ENCODE measurements around the gene CASP6. TPM values are rescaled to one million over a fixed set of nuclear protein-coding genes. Genes with fewer than 3 reads are reported as not detected.

CASP6 gene
- 11.4 TPM for total RNA-seq
- long read RNA-seq, transcript CASP6-201 (7 exons, 1,548 nt), result major isoform, 32 of 38 reads
- long read RNA-seq, partial matches to known transcripts, result 2 of 38 reads
- long read RNA-seq, other reads (novel, unspliced or antisense), result 4 of 38 reads

DNA sequence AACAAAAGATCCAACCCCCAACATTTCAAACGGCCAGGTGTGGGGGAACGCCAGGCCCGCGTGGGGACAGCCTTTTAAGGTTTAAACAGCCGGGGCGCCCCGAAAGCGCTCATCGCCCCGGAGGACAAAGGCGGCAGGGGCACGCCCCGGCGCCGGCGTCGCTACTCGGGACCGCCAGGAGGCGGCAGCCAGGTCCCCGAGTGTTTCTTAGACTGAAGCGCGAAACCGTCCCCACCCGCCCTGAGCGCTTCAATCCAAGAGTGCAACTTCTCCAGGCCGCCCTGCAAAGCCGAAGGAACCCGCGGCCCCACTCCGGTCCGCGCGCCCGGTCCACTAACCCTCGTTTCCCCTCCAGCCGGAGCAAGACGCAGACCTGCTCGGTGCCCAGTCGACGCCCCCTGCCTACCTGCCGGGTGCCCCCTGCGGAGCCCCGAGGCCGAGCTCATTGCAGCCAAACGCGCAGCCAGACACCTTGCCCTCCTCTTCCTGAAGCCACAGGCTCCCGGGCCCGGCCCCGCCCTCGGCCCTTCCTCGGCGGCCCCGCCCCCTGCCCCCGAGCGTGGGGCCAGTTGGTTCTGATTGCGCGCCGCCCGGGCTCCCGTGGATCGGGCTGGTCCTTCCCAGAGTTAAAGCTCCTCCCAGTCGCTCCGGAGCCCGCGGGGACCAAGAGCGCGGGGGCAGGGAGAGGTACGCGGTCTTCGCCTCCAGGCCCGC, at the start of gene CASP6:
TSS of gene CASP6 (minus strand) at position 496 of the 714 bp plus-strand sequence. CDS start at position 446, 50 bp downstream.
- peak; percentile 94 for DNase-seq (ENCODE audit: low spot score)

DNA sequence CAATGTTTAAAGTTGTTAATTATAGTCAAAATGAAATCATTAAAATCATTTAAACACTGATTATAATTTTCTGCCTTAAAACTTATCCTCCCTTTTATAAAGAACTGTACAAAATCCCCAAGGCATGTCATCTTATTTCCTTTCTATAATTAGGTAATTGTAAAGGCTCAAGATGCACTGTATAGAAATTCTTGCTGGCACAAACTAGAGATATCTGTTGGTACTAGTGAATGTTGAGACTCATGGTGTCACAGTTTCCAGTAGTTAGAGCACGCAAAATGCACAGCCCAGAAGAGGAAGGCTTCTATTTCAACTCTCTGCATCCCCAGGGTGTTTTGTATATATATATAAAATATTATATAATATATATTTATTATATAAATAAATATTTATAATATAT, 49.3 kb upstream of the CASP6 start:
- DNase-seq (ENCODE audit: low spot score), result no peak

DNA sequence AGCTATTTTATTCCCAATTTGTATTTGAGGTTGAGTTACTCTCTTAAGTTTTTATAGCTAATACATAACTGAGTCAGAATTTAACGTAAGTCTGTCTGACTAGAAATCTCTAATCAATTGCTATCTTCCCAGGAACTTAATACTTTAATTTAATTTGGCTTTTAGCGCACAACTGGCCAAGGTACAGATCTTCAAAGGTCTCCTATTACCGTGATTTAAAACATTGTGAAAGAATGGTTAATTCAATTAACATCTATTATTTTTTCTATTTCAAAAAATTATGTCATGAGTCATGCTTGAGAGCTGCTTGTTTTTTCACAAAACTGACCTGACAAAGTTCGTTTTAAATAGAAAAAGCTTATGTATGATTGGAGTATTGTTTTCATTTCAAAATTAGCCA, 48.6 kb upstream of the CASP6 start:
- DNase-seq (ENCODE audit: low spot score), result no peak

DNA sequence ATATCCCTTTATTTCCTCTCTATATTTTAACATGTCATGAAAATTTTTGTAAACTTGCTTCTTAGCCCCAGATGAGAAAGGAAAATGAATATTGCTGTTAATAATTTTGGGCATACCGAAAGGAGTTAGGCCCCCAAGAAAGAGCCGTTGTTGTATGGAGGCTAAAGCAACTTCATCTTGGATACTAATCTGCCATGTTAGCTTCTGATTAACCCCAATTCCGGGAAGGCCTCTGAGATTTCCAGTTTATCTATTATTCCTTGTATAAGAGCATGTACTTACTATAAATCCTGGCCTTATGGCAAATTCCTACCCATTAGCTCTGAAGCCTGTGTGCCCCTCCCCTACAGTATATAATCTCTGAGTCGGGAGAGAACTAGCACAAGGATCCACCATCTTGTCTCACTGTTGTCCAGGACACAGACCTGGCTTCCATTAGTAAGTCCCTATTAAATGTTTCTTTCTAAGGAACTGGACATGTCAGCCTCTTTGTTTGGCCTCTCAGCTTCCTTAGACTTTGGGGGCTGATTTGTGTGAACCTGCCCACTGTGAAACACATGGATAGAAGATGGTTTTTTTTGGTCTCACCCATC, 47.5 kb upstream of the CASP6 start:
- DNase-seq (ENCODE audit: low spot score), result no peak

DNA sequence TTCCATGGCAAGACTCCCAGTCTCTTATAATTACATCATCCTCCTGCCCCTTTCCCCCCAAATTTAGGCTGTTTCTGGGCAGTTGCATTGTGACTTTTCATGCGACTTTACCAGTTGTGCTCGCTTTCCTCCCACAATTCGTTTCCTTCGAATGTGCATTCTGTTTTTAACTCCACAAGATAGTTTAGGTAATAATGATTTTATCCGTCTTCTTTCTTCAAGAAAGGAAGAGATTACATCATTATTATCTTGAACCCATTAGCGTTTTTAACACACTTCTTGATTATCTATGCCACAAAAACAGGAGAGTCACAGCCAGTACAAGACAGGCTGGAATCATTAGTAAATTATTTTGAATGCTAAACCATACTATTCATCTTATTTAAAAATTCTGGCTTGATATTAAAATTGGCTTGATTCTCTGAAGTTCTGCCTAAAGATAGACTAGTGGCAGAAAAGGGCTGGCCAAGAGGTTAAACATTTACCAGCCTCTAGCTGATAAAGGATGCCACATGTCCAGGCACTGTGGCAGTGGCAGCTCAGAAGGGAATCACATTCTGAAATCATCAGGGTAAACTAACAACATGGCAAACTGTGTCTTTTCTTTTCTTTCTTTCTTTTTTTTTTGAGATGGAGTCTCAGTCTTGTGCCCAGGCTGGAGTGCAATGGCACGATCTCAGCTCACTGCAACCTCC, 46.3 kb upstream of the CASP6 start:
- DNase-seq (ENCODE audit: low spot score), result no peak

DNA sequence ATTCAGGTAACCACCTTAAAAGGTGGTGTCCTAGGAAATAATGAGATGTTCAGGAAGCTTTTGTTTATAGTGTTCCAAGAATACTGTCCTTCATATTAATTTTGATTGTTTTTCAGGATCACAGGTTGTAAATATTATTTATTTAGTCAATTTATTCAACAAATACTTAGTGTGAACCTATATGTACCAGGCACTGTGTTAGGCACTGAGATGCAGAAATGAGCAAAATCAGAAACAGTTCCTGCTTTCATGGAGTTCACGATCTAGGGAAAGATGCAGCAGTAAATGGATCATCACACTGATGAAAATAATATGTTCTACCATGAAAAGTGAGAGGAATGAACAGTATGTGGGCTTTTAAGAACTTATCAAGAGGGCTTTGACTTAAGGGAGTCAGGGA, 44.9 kb upstream of the CASP6 start:
- no peak for DNase-seq (ENCODE audit: low spot score)

DNA sequence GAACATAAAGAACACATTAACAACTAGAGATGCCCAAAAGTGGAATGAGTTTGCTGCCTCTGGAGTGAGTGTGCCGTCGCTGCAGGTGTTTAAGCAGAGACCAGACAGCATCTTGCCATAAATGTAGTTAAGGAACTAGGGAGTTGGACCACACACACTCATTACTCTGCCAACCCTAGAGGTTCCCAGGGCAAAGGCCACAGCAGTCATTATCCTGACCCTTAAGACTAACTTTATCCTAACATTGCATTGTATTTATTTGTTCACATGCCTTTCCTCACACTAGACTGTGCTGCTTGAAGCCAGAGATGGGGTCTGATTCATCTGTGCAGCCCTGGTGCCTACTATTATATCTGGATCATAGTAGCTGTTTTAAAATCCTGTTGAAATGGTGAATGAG, 43.5 kb upstream of the CASP6 start:
- no peak for DNase-seq (ENCODE audit: low spot score)

DNA sequence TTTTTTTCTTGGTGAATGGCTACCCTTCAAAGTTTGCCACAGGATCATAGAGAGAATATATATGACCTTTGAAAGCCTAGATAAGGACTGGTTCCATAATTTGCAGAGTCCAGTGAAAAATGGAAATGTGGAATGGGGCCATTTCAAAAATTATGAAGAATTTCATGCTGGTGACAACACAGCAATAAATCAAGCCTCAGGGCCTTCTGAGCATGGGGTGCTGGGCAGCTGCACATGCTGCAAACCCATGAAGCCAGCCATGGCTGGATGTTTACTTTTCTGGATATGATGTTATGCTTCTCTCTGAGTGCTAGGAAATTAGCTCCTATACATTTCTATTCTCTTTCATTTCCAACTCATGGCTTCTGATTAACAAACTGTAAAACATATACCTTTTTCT, 42.6 kb upstream of the CASP6 start:
- DNase-seq (ENCODE audit: low spot score), result no peak

DNA sequence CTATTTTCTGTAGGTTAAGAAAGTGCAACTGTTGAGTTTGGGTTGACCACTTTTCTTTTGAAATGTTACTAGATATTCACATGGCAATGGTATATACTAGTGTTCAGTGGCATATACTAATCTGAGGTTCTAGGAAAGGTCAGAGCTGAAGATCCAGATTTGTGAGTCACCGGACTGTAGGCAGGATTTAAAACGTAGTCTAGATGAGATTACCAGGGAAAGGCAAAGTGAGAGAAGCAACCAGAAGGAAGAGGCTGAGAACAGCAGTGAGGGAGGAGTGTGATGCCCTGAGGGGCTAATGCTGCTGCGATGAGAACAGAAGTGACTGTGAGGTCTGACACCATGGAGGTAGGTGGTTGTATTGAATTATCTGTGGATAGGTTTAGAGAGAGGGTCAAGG, 36.3 kb upstream of the CASP6 start:
- DNase-seq (ENCODE audit: low spot score), result no peak

DNA sequence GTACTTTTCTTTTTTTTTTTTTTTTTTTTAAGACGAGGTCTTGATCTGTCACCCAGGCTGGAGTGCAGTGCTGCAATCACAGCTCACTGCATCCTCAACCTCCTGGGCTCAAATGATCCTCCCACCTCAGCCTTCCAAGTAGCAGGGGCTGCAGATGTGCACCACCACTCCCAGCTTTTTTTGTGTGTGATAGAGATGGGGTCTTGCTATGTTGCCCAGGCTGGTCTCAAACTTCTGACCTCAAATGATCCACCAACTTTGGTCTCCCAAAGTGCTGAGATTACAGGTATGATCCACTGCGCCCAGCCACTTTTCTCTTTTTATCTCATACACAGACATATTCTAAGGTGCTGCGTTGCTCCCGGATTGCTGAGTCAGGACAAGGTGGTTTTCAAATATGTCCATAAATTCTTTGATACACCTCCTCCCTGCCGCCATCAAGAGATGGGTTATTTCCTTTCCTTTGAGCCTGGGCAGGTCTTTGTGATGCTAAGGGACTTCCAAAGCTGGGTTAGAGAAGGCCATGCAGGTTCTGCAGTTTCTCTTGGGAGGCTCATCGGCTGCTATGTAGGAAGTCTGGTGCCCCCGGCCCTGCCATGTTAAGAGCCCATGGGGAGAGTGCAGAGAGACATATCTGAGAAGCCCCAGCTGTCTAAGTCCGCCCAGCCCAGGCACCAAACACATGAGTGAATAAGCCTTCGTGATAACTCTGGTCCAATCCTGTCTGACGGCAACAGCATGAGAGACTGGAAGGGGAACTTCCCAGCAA, 35.0 kb upstream of the CASP6 start:
- DNase-seq (ENCODE audit: low spot score), result no peak

DNA sequence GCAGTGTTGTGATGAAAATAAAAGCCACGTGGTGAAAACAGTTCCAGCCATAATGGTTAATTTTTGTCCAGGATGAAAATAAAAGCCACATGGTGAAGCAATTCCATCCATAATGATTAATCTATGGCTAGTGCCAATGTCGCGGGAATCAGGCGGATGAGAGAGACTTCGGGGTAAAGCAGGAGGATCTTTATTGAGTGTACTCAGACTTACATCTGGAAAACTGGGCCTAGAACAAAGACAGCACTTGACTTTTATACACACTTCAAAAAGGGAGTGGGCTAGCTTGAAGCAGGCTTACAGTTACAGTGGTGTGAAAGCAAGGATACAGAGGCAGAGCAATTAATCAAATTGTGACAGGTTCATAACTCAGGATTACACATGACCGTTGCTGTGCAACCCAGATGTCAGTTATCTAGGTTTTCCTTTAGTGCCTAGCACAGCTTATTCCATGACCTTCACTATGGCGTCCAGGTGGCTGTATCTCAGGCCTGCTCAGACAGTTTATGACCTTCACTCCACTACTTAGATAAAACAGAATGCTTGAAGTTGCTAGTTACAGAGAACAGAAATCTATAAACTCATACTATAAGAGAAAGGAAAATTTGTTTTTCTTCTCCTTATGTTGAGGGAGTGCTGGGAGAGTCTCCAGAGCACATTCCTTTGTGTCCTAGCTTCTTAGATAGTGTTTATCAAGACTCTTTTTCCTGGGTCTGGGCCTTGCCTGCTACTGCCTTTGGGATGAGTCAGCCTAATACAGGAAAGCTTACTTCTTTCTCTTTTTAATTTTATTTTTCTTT, 32.5 kb upstream of the CASP6 start:
- DNase-seq (ENCODE audit: low spot score), result no peak

DNA sequence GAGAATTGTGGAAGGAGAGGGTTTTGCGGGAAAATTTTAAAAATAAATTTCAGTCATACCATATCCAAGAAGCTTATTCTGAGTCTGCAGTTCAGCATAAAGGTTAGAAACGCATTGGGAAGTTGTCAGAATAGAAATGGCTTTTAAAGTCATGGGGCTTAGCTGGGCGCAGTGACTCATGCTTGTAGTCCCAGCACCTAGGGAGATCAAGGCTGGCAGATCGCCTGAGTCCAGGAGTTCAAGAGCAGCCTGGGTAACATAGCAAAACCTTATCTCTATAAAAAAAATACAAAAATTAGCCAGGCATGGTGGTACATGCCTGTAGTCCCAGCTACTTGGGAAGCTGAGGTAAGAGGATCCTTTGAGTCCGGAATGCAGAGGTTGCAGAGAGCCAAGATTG, 30.5 kb upstream of the CASP6 start:
- DNase-seq (ENCODE audit: low spot score), result no peak

DNA sequence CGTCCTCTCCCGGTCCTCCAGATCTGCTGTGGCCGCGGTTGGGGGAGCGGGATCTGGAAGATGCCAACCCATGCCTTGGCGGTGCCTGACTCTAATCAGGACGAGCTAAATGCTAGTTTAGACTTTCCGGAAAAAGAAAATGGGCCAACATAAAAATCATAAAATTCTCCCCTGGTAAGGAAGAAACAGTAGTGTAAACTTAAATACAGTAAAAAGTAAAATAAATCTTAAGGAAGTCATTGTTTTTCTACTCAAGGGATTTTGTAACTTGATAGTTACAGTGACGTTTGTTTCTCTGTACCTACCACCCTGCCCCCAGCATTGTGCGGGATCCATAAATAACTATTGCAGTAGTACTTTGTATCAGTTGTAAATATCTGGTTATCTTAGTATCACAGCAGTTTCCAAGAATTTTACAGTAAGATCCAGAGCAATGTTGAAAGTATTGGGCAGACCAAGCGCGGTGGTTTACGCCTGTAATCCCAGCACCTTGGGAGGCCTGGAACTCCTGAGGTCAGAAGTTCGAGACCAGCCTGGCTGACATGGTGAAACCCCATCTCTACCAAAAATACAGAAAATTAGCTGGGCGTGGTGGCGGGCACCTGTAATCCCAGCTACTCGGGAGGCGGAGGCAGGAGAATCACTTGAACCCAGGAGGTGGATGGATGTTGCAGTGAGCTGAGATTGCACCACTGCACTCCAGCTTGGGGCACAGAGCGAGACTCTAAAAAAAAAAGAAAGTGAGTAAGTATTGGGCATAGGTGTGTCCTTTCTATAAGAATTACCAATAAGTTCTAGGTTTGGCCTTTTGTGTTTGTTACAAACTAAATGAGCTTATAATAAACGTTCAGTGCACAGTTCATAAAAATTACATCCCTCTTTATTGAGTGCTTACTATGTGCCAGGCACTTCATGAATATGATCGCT, 27.6 kb upstream of the CASP6 start:
- DNase-seq (ENCODE audit: low spot score), result no peak

DNA sequence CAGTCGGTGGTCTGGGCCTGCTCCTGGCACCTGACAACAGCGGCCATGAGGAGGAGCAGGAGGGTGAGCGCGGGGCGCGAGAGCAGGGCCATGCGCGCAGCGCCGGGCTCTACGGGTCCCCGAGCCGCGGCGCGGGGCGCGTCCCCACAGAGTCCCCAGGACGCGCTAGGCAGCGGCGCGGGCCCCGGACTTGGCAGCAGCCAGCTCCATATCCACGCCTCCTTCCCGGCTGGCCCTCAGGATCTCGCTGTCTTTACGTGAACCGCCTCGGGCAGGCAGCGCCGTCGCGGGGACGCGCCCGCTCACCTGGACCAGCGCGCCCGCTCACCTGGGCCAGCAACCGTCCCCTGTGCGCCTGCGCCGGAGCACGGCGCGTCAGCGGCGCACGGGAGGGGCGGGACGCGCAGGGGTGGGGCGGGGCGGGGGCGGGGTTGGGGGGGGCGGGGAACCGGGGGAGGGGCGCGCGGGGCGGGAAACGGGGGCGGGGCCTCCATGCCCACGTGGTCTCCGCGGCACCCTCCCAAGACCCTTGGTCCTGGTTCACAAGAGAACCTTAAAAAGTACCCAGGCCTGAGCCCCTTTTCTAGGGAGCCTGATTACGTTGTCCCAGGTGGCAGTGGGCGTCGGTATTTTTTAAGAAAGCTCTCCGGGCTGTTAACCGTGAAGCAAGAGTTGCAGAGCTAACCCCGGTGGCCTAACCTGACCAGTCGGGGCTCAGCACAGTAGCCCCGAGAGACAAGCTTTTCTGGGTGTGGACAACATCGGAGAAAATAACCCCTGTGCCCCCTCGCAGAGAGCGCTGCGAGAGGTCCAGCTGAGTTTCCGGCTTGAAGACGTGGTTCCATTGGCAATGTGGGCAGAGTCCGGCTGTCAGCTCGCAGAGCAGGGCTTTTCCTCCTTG, 26.7 kb upstream of the CASP6 start, which contains the start of gene PLA2G12A:
TSS of gene PLA2G12A (minus strand) at position 353 of the 901 bp plus-strand sequence. CDS start at position 92, 261 bp downstream.
- DNase-seq (ENCODE audit: low spot score), result peak; percentile 92

DNA sequence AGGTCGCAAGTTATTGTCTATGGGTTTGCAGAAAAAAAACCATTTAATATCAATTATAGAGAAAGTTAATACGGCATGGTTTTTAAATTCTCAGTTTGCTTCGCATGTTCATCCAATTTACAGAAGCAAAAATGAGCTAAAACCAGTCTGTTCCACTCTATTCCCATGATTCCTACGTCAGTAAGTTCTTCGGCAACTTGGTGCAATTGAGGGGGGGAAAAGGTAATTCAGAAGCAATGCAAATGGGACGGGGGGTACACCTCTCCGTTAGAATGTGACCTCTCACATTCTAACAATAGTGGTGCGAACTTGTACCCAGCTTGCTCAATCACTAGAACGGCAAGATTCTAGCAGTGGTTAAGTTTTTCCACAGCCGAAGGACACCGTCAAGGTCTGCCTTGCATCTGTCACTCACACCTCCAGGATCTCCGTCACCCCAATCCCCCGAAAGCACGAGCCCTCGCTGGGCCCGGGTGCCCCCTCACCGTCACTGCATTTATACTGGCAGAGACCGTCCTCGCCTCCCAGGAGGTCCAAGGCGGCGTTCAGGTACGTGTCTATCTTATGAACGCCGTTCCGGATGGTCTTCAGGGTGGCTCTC, 26.0 kb upstream of the CASP6 start:
- no peak for DNase-seq (ENCODE audit: low spot score)

DNA sequence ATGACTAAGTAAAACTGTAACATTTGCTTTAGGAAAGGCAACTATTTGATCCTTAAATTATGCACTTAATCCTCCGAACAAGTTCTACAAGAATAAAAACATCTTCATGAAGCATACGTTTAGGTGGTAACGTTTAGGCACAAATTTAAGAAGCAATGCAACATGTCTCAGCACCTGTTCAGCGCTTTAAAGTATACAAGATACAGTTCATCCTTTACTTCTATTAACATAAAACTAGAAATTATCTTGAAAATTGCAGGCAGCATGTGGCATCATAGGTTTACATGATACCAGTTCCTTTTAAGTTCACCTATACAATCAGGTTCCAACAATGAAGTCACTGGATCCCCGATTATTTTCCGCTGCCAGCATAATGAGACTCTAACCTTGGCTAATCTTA, 25.1 kb upstream of the CASP6 start:
- DNase-seq (ENCODE audit: low spot score), result no peak

DNA sequence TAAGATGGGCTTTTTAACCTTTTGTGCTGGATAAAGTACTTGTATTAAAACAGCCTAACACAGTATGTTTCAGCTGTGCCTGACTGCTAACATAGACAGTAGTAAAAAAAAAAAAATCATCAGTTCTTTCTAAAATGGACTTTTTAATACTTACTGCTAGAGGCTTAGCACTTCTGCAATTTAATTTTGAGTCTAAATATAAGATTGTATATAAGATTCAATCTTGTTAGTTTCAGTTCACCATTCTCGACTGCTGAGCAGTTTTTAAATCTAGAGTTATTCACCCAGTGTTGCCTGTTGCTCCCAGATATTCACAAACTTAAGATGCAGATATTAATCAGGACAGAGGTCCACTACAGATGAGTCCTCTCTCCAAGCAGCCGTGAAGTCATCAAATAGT, 19.9 kb upstream of the CASP6 start:
- no peak for DNase-seq (ENCODE audit: low spot score)

DNA sequence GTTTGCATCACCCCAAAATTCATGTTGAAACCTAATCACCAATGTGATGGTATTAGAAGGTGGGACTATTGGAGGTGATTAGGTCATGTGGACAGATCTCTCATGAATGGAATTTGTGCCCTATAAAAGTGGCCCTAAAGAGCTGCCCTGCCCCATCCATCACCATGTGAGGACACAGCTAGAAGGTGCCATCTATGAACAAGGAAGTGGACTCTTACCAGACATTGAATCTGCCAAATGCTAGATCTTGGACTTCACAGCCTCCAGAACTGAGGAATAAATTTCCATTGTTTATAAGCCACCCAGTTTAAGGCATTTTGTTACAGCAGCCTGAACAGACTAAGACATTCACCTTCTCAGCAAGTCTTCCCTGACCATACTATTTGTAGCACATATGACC, 19.1 kb upstream of the CASP6 start:
- DNase-seq (ENCODE audit: low spot score), result no peak

Data from mesenteric fat pad (tissue), 1 donor.